ENCODE measurements around the gene OR4D1. TPM values are rescaled to one million over a fixed set of nuclear protein-coding genes. Genes with fewer than 3 reads are reported as not detected.

OR4D1 gene
- total RNA-seq, 2 donors from 2014 or later: 0.34 TPM; not detected in 1

GRCh38 chr17:58150394-58150793, 2.2 kb downstream of the OR4D1 start:
- no peak overlapping the region for H3K27ac ChIP-seq
- H3K27me3 ChIP-seq (replicated peaks; ENCODE audit: insufficient read depth): peaks cover 2% of the 10 kb centered on the region
- H3K4me3 ChIP-seq: no peak overlapping the region
- H3K9me3 ChIP-seq: no peaks in the 10 kb centered on the region
- intact Hi-C loops (cut with DNase I): no loop called here
- DNase-seq (ENCODE audit: low spot score): no peak
- H3K36me3 ChIP-seq: no peaks in the 10 kb centered on the region
- no peaks in the 10 kb centered on the region for H3K4me1 ChIP-seq (replicated peaks)
- WGBS: 51% methylated on average over 6 of the region's 6 CpGs
- no peak for TF ChIP-seq POLR2AphosphoS5 (IDR thresholded peaks at IDR 0.05)
- TF ChIP-seq CTCF (IDR thresholded peaks at IDR 0.05): no peak
- no peak for TF ChIP-seq POLR2A (IDR thresholded peaks at IDR 0.05)

GRCh38 chr17:58153046-58153445, 4.9 kb downstream of the OR4D1 start:
- Histone ChIP-seq H3K4me1 (replicated peaks) (no peaks in the 10 kb centered on the region), H3K27me3 (replicated peaks; ENCODE audit: insufficient read depth) (peaks cover 2% of the 10 kb centered on the region), H3K4me3 (no peak overlapping the region), H3K36me3 (no peaks in the 10 kb centered on the region), H3K27ac (no peak overlapping the region), H3K9me3 (no peaks in the 10 kb centered on the region)
- no peak for DNase-seq (ENCODE audit: low spot score)
- 56% methylated on average over 2 of the region's 2 CpGs for WGBS
- TF ChIP-seq CTCF (IDR thresholded peaks at IDR 0.05) (no peak), POLR2A (IDR thresholded peaks at IDR 0.05) (no peak), POLR2AphosphoS5 (IDR thresholded peaks at IDR 0.05) (no peak)
- intact Hi-C loops (cut with DNase I): no loop called here

- H3K36me3 ChIP-seq: no peaks in the 10 kb centered on the region
- H3K9me3 ChIP-seq: no peaks in the 10 kb centered on the region
- H3K27ac ChIP-seq: no peak overlapping the region
- intact Hi-C loops (cut with DNase I): no loop called here
- no peak for DNase-seq (ENCODE audit: low spot score)
- H3K4me1 ChIP-seq (replicated peaks): no peaks in the 10 kb centered on the region
- no peak overlapping the region for H3K4me3 ChIP-seq
- TF ChIP-seq CTCF (IDR thresholded peaks at IDR 0.05) (no peak), POLR2A (IDR thresholded peaks at IDR 0.05) (no peak), POLR2AphosphoS5 (IDR thresholded peaks at IDR 0.05) (no peak)
- H3K27me3 ChIP-seq (replicated peaks; ENCODE audit: insufficient read depth): peaks cover 2% of the 10 kb centered on the region
Observed at GRCh38 chr17:58153671-58154070, 5.5 kb downstream of the OR4D1 start.

GRCh38 chr17:58156839-58157803, 8.9 kb downstream of the OR4D1 start:
- H3K27ac ChIP-seq: no peak overlapping the region
- TF ChIP-seq CTCF (IDR thresholded peaks at IDR 0.05) (no peak), POLR2AphosphoS5 (IDR thresholded peaks at IDR 0.05) (no peak), POLR2A (IDR thresholded peaks at IDR 0.05) (no peak)
- no peaks in the 10 kb centered on the region for H3K4me1 ChIP-seq (replicated peaks)
- no peaks in the 10 kb centered on the region for H3K36me3 ChIP-seq
- WGBS: 1% methylated on average over 63 of the region's 65 CpGs
- peak overlapping the region; percentile 11 to 30 for H3K4me3 ChIP-seq
- DNase-seq (ENCODE audit: low spot score): no peak
- H3K9me3 ChIP-seq: no peaks in the 10 kb centered on the region
- intact Hi-C loops (cut with DNase I): no loop called here
- H3K27me3 ChIP-seq (replicated peaks; ENCODE audit: insufficient read depth): peaks cover 2% of the 10 kb centered on the region

- DNase-seq (ENCODE audit: low spot score): no peak
- H3K27ac ChIP-seq: no peak overlapping the region
- intact Hi-C loops (cut with DNase I): no loop called here
- H3K4me3 ChIP-seq: no peak overlapping the region
- H3K36me3 ChIP-seq: no peaks in the 10 kb centered on the region
- H3K4me1 ChIP-seq (replicated peaks): no peaks in the 10 kb centered on the region
- TF ChIP-seq POLR2A (IDR thresholded peaks at IDR 0.05): no peak
- H3K9me3 ChIP-seq: no peaks in the 10 kb centered on the region
- no peaks in the 10 kb centered on the region for H3K27me3 ChIP-seq (replicated peaks; ENCODE audit: insufficient read depth)
- WGBS: 70% methylated on average over 2 of the region's 2 CpGs
Observed at GRCh38 chr17:58158181-58158580, 10.0 kb downstream of the OR4D1 start.

Data from prostate gland (tissue), 2 donors.